Prostate gland (tissue), 2 donors: Measurements from ENCODE around the gene ERC2.

Experiments
- POLR2A ChIP-seq: fragments of 450-650 bp; IDR thresholded peaks from one replicate; pipeline ENCODE4 v1.6.1; 2016; ENCODE audit warnings: antibody characterized with exemption, mild to moderate bottlenecking
- POLR2AphosphoS5 ChIP-seq: sonication (generic); formaldehyde crosslinking; IDR thresholded peaks from one replicate; pipeline ENCODE4 v1.6.1; 2017; ENCODE audit warnings: antibody characterized with exemption
- TF ChIP-seq, protein P1 (sequence below), 4 experiments: fragments of 200-600 bp in 2 of 4; fragments of 450-650 bp in 2 of 4; sonication (generic) in 2 of 4; IDR thresholded peaks; 1 replicate in 3 of 4; 2 replicates in 1 of 4; pipeline ENCODE4 v1.5.1; 2016 to 2019; ENCODE audit warnings: antibody characterized with exemption in 4 of 4, mild to moderate bottlenecking in 2 of 4, moderate library complexity in 2 of 4

GRCh38 chr3:55796533-55796932 is 671.7 kb downstream of the ERC2 start:
- no peak for TF ChIP-seq POLR2AphosphoS5
- TF ChIP-seq, protein P1, sequence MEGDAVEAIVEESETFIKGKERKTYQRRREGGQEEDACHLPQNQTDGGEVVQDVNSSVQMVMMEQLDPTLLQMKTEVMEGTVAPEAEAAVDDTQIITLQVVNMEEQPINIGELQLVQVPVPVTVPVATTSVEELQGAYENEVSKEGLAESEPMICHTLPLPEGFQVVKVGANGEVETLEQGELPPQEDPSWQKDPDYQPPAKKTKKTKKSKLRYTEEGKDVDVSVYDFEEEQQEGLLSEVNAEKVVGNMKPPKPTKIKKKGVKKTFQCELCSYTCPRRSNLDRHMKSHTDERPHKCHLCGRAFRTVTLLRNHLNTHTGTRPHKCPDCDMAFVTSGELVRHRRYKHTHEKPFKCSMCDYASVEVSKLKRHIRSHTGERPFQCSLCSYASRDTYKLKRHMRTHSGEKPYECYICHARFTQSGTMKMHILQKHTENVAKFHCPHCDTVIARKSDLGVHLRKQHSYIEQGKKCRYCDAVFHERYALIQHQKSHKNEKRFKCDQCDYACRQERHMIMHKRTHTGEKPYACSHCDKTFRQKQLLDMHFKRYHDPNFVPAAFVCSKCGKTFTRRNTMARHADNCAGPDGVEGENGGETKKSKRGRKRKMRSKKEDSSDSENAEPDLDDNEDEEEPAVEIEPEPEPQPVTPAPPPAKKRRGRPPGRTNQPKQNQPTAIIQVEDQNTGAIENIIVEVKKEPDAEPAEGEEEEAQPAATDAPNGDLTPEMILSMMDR (IDR thresholded peaks at IDR 0.05) = no peak
- TF ChIP-seq POLR2A = no peak
